HG03064 (cell line): ENCODE data around the gene CDCA4.
A peak's percentile ranks its signal among the peaks of the same experiment; 100 is the strongest.
"Not testable (repeated sequence)": the region's sequence is repeated elsewhere in the genome, so short reads cannot be mapped to it uniquely, and the experiment has no call there.

Experiments used
- ATAC-seq: cut with Tn5 transposase; IDR thresholded peaks from one replicate; pipeline ENCODE4 v1.9.1; 2021; ENCODE audit warnings: low read depth; ENCODE audit not compliant: unreplicated experiment

CDCA4 gene

DNA sequence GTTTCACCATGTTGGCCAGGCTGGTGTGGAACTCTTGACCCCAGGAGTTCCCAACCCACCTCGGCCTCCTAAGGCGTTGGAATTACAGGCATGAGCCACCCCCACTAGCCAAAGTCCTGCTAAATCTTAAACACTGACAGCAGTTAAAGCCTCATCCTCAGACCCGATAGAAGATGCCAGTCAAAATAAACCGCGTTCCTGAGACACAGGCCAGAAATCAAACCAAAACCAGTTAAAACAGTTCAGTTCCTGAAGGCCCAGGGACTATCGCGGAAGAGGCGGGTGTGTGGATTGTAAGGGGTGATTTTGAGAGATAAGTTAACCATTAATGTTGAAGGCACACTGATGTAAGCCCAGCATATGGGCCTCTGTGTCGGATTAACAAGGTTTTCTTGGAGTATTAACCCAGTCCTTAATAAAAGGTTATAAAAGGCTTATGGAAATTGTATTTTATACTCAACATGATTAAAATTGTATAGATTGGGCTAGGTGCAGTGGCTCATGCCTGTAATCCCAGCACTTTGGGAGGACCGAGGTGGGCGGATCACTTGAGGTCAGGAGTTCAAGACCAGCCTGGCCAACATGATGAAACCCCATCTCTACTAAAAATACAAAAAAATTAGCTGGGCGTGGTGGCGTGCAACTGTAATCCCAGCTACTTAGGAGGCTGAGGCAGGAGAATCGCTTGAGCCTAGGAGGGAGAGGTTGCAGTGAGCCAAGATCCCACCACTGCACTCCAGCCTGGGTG, 18.7 kb upstream of the CDCA4 start:
- no peak for ATAC-seq

DNA sequence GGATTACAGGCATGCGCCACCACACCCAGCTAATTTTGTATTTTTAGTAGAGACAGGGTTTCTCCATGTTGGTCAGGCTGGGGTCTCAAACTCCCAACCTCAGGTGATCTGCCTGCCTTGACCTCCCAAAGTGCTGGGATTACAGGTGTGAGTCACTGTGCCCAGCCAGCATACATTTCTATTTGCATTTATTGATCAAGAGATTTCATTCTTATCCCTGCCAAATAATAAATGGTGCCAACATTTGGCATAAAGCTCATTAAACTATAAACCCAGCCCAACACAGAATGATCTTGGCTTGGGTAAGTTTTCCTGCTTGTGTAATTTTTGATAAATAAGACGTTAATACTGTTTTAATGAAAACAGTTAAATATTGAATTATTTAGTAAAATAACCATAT, 14.7 kb upstream of the CDCA4 start:
- ATAC-seq: not testable (repeated sequence)

DNA sequence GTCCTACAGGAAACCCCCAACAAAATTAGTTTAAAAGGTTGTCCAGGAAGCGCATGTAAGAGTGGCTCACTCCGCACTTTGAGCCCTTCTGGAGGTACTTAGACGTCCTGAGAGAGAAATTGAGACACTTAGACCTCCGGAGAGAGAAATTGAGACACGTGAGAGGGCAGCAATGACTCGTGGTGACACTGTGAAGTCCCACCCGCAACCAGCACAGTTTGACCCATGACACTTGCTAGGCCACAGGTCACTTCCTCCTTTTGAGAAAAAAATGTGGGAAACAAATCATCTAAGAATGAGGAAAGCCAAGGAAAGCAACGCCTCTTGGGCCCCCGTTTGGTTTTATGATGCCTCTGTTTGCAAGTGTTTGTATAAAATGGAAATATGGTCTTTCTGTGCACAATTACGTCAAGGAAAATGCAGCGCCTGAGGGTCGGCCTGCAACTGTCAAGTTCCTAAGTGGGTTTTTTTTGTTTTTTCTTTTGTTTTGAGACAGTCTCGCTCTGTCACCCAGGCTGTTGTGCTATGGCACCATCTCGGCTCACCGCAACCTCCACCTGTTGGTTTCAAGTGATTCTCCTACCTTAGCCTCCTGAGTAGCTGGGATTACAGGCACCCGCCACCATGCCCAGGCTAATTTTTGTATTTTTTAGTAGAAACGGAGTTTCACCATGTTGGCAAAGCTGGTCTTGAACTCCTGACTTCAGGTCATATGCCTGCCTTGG, 13.6 kb upstream of the CDCA4 start:
- ATAC-seq: no peak

DNA sequence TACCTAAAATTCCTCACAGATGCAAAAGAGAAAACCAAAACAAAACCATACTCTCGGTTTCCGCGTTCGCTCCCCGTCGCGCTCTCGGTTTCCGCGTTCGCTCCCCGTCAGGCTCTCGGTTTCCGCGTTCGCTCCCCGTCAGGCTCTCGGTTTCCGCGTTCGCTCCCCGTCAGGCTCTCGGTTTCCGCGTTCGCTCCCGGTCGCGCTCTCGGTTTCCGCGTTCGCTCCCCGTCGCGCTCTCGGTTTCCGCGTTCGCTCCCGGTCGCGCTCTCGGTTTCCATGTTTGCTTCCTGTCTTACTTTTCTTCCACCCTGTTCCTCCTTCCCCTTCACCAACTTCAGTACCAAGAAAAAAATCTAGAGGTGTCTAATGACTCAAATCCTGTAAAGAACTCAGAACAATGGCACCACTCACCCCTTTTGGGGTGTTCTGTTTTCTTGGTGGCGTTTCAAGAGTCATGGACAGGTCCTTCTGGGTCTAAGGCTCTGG, 12.6 kb upstream of the CDCA4 start:
- ATAC-seq: not testable (repeated sequence)

DNA sequence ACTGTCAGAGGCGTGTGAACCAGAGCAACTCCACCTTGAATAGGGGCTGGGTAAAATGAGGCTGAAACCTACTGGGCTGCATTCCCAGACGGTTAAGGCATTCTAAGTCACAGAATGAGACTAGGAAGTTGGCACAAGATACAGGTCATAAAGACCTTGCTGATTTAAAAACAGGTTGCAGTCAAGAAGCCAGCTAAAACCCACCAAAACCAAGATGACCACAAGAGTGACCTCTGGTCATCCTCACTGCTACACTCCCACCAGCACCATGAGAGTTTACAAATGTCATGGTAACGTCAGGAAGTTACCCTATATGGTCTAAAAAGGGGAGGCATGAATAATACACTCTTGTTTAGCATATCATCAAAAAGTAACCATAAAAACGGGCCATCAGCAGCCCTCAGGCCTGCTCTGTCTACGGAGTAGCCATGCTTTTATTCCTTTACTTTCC, 11.6 kb upstream of the CDCA4 start:
- not testable (repeated sequence) for ATAC-seq

DNA sequence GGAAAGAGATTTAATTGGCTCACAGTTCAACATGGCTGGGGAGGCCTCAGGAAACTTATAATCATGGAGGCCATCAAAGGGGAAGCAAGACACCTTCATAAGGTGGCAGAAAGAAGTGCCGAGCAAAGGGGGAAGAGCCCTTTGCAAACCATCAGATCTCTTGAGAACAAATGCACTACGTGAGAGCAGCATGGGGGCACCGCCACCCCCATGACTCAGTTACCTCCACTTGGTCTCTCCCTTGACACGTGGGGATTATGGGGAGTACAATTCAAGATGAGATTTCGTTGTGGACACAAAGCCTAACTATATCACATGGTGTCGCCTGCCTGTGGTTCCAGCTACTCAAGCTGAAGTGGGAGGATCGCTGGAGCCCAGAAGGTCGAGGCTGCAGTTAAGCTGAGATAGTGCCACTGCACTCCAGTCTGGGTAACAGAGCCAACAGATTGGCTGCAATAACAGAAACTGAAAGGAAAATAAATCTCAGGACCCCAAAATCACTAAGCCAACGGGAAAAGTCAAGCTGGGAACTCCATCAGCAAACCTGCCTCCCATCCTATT, 10.0 kb upstream of the CDCA4 start:
- ATAC-seq: no peak

DNA sequence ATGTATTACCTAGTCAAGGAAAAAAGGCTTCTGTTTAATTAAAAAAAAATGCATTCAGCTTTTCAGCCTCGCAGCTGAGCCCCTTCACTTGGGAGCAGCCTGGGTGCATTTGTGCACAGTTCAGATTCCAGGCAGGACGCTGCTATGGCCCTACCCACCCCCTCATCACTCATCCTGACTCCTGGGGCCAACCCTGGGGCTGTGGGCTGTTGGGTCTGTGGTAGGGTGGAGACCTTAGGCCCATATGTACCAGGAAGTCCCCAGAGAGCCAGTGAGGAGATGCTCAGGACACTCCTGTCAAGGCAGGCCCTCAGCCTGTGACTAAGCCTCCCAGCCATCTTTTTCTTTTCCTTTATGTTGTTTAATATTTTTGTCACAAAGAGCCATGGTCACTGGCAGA, 9.3 kb upstream of the CDCA4 start:
- no peak for ATAC-seq

DNA sequence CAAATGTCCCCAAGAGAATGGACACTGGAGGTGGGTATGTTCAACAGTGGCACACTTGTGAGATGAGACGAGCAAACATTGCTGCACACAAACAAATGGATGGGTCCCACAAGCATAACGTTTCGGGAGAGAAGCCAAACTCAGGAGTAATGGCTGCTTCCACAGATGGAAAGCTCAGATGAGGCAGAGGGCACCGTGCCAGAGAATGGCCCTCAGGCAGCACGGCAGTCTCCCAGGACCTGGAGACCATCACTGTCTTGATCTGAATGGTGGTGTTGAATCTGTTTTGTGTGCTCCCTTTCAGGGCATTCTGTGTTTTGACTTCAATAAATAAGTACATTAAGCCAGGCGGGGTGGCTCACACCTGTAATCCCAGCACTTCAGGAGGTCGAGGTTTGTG, 8.5 kb upstream of the CDCA4 start:
- ATAC-seq: no peak

DNA sequence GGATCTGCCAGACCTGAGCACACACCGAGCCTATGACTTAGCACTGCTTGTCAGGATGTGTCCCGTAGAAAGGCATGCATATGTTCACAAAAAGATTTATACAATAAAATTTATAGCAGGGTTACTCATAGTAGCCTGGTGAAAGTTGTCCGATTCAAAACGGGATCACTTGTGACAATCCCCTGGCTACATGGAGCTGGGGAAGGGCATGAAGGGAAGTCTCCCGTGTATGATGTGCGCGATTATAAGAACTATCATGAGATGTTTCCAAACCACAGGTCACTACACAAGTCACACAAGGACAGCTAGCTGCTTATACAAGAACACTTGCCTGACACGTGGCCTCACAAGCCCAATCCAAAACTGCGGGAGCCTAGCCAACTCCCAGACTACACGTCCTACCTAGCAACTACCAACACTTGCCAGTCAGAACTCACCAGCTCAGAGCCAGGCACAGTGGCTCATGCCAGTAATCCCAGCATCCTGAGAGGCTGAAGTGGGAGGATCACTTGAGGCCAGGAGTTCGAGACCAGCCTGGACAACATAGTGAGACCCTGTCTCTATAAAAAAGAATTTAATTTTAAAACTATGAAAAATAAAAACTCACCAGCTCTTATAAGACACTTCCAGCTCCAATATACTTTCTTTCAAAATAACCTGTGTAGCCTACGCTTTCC, 7.5 kb upstream of the CDCA4 start:
- ATAC-seq: no peak

DNA sequence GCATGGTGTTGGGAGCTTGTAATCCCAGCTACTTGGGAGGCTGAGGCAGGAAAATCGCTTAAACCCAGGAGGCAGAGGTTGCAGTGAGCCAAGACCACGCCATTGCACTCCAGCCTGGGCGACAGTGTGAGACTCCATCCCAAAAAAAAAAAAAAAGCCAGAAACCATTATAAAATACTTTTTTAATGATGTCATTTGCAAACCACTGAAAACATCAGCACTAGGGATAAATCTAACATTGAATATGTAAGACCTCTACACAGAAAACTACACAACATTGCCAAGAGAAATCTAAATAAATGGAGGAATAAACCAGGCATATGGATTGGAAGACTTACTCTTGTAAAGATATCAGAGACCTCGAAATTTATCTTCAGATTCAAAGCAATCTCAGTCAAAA, 6.8 kb upstream of the CDCA4 start:
- ATAC-seq: not testable (repeated sequence)

DNA sequence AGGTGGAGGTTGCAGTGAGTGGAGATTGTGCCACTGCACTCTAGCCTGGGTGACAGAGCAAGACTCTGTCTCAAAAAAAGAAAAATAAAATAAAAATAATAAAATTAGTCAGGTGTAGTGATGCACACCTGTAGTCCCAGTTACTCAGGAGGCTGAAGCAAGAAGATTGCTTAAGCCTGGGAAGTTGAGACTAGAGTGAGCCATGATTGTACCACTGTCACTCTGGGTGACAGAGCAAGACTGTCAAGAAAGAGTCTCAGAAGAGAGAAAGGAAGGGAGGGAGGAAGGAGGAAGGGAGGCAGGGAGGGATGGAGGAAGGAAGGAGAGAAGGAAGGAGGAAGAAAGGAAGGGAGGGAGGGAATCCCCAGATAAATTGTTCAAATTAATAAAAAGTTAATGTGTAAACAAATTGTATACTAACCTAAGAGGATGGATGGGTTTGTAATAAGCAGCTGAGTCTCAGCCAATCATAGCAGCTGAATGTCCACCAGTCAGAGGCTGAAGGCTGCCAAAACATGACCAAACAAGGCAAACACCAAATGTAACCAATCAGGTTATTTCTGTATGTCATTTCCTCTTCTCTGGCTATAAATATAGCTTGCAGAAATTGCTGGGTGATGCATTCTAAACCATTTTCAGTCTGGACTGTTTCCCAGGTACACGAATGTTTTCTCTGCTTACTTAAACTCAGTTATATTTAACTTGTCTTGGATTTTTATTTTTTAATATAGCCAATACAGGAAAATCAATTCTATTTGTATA, 6.1 kb upstream of the CDCA4 start:
- ATAC-seq: no peak

DNA sequence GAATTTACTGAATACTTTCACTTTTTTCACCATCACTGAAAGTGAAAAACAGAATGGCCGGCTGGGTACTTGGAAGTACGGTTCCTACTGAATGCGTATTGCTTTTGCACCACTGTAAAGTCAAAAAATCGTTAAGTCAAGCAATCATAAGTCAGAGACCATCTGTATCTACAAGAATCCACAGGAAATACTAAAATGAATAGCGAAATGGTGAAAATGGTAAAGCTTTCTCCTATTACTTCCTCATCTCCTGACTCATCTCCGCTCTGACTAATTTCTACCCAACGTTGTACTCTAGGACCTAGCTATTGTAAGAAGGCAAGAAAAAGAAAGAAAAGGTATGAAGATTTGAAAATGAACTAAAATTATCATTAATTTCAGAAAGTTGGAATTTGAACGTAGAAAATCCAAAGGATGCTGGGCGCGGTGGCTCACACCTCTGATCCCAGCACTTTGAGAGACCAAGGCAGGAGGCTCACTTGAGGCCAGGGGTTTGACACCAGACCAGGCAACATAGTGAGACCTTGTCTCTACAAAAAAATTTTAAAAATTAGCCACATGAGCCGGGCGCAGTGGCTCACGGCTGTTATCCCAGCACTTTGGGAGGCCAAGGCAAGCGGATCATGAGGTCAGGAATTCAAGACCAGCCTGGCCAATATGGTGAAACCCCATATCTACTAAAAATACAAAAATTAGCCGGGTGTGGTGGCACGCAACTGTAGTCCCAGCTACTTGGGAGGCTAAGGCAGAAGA, 5.3 kb upstream of the CDCA4 start:
- ATAC-seq: no peak

DNA sequence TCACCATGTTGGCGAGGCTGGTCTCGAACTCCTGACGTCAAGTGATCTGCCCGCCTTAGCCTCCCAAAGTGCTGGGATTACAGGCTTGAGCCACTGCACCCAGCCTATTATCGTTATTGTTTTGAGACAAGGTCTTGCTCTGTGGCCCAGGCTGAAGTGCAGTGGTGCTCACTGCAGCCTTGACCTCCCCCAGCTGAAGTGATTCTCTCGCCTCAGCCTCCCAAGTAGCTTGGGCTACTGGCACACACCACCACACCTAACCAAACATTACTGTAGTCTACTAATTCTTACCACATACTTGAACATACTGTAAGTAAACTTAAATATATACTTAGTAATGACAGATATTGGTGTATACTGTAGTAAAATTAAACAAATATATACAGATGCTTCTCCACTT, 4.5 kb upstream of the CDCA4 start:
- ATAC-seq: no peak

DNA sequence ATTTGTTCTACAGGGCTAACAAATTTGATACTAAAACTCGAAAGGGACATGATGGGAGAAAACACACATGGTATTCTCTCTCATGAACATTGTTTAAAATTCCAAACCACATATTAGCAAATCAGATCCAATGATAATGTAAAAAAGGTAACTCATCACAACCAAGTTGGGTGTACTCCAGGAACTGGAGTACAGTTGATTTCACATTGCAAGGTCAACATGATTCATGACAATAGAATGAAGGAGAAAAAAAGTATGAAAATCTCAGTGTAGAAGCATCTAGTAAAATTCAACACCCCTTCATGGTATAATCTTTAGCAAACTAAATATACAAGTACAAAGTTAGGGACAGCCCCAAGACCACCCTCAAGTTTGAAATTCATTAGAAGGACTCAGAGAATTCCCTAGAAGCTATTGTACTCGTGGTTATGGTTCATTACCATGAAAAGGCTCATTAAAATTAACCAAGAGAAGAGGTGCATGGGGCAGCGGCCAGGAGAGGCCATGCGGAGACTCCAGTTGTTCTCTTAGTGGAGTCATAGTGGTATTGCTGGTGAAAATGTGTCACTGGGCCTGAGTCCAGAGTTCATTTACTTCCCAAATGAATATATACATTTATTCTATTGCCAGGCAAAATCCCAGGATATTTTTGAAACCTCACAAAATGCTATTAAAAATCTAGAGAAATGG, 3.1 kb upstream of the CDCA4 start:
- no peak for ATAC-seq

DNA sequence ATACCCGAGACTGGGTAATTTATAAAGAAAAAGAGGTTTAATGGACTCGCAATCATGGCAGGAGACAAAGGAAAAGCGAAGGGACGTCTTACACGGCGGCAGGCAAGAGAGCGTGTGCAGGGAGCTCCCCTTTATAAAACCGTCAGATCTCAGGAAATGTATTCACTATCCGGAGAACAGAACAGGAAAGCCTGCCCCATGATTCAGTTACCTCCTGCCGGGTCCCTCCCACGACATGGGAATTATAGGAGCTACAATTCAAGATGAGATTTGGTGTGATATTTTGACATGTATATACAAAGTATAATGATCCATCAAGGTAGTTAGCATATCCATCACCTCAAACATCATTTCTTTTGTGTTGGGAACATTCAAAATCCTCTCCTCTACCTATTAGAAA, 2.3 kb upstream of the CDCA4 start:
- no peak for ATAC-seq

DNA sequence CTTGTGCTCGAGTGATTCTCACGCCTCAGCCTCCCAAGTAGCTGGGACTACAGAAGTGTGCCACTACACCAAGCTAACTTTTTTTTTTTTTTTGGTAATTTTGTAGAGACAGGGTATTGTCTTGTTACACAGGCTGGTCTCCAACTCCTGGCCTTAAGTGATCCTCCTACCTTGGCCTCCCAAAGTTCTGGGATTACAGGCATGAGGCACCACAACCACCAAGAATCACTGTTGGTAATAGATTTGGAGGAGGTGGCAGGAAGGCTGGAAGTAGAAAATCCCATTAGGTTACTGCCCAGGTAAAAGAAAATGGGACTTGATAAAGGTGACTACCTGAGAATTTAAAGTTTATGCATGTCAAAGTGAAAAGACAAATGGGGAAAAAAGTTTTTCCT, 1.4 kb upstream of the CDCA4 start:
- no peak for ATAC-seq

DNA sequence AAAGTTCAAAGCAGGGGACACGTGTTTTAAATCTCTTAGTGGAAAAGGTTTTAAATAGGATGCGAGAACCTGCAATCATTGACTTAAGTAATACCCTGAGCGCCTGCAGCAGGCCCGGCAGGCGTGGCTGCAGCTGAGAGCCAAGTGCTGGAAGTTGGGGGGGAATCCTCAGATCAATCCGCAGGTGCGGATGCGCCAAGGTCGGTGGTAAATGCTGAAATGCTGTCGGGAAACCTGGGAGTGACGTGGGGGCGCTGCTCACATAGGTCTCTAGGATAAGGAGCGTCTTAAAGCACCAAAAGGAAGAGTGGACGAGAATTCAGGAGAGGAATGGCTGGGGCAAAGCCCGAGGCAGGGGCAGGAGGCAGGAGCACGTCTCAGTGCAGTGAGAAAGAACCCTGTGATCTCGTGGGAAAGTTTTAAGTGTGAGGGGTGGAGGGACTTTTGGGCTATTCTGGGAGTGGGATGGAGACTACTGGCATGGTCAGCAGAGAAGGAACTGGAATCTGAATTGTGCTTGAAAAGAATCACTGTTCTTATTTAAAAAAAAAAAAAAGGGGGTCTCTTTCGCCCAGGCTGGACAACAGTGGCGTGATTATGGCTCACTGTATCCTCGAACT, 883 bp upstream of the CDCA4 start:
- ATAC-seq: no peak

DNA sequence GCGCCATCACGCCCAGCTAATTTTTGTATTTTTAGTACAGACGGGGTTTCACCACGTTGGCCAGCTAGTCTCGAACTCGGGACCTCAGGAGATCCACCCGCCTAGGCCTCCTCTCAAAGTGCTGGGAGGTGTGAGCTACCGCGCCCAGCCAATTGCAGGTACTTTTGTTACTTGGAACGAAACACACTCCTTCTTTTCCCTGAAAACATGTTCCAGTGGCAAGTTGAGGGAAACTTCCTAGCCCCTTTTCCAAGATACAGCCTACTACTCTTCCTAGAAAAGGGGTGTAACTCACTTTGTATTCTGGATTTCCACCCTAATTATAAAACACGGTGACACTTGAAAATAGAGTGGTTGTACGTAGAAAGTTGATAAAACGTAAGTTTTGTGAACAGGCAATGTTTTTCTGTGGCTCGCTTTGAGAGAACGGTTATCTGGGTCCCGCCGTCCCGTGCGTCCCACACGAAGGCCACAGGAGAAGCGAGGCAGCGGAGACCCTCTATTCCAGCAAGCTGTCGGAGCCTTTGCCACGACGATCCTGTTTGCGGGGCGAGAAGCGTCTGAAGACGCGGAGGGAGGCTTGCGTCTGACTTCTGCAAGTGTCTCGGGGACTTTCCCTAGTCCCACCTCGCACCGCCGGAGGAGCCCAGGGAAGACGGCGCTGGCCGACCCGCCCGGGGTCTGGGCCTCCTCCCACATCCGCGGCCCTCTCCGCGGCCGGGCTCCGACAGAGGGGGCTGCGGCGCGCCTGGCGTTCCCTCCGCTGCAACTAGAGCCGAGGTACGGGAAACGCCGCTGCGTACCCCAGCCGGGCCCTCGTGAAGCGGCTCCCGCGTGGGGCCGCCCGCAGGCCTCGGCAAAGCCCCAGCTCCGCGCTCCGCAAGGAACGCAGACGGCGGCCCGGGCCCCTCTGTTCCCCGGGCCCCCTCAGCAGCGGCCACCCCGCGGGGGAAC, 745 bp downstream of the CDCA4 start:
- peak; percentile 29 for ATAC-seq
